HL-60 (cell line): ENCODE measurements around the gene SREBF1.

Experiments
- CTCF ChIP-seq: IDR thresholded peaks from one replicate; pipeline ENCODE4 v1.5.1; 2011; ENCODE audit warnings: low read length, control low read depth, inconsistent platforms; ENCODE audit not compliant: insufficient read depth
- GABPA ChIP-seq: IDR thresholded peaks from 2 replicates; pipeline ENCODE4 v1.6.1; 2012; ENCODE audit warnings: low read depth
- POLR2AphosphoS5 ChIP-seq: IDR thresholded peaks from 2 replicates; pipeline ENCODE4 v1.6.1; 2012; ENCODE audit warnings: low read depth
- TF ChIP-seq, protein P1 (sequence below): IDR thresholded peaks from 2 replicates; pipeline ENCODE4 v1.6.1; 2012; ENCODE audit warnings: low read depth; ENCODE audit not compliant: insufficient replicate concordance

GRCh38 chr17:17792551-17793377 lies 44.0 kb downstream of the SREBF1 start:
- no peak for TF ChIP-seq CTCF
- no peak for TF ChIP-seq POLR2AphosphoS5
- TF ChIP-seq, protein P1, sequence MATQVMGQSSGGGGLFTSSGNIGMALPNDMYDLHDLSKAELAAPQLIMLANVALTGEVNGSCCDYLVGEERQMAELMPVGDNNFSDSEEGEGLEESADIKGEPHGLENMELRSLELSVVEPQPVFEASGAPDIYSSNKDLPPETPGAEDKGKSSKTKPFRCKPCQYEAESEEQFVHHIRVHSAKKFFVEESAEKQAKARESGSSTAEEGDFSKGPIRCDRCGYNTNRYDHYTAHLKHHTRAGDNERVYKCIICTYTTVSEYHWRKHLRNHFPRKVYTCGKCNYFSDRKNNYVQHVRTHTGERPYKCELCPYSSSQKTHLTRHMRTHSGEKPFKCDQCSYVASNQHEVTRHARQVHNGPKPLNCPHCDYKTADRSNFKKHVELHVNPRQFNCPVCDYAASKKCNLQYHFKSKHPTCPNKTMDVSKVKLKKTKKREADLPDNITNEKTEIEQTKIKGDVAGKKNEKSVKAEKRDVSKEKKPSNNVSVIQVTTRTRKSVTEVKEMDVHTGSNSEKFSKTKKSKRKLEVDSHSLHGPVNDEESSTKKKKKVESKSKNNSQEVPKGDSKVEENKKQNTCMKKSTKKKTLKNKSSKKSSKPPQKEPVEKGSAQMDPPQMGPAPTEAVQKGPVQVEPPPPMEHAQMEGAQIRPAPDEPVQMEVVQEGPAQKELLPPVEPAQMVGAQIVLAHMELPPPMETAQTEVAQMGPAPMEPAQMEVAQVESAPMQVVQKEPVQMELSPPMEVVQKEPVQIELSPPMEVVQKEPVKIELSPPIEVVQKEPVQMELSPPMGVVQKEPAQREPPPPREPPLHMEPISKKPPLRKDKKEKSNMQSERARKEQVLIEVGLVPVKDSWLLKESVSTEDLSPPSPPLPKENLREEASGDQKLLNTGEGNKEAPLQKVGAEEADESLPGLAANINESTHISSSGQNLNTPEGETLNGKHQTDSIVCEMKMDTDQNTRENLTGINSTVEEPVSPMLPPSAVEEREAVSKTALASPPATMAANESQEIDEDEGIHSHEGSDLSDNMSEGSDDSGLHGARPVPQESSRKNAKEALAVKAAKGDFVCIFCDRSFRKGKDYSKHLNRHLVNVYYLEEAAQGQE = no peak
- no peak for TF ChIP-seq GABPA
